GM23338 (cell line): ENCODE results near the gene RPS14. TPM values are rescaled to one million over a fixed set of nuclear protein-coding genes. Genes with fewer than 3 reads are reported as not detected.

Source experiments
- ATAC-seq: fragments of 200-7000 bp; cut with Tn5 transposase; 3 replicates; pipeline ENCODE4 v1.9.1; 2020
- DNase-seq: peaks from one replicate; pipeline ENCODE4 v3.0.0-alpha.2; 2015; ENCODE audit warnings: low spot score
- H2AFZ ChIP-seq: fragments of 200-600 bp; sonication (generic); 2 replicates; pipeline ENCODE4 v1.8.0; 2016; ENCODE audit warnings: antibody characterized with exemption, mild to moderate bottlenecking, moderate library complexity
- H3F3A ChIP-seq: fragments of 200-600 bp; sonication (generic); replicated peaks from 2 replicates; pipeline ENCODE4 v1.8.0; 2017; ENCODE audit warnings: antibody characterized with exemption, mixed run types, low read depth
- H3K27ac ChIP-seq: fragments of 200-600 bp; sonication (generic); 2 replicates; pipeline ENCODE4 v1.6.1; 2016; ENCODE audit warnings: low read depth
- H3K27me3 ChIP-seq: fragments of 200-600 bp; sonication (generic); 2 replicates; pipeline ENCODE4 v1.8.0; 2016; ENCODE audit warnings: mild to moderate bottlenecking, mixed run types, moderate library complexity; ENCODE audit not compliant: insufficient read depth
- H3K36me3 ChIP-seq: fragments of 200-600 bp; sonication (generic); 2 replicates; pipeline ENCODE4 v1.8.0; 2016; ENCODE audit warnings: mild to moderate bottlenecking; ENCODE audit not compliant: insufficient read depth
- H3K4me1 ChIP-seq: fragments of 200-600 bp; sonication (generic); 2 replicates; pipeline ENCODE4 v1.8.0; 2016; ENCODE audit warnings: mild to moderate bottlenecking, moderate library complexity; ENCODE audit not compliant: insufficient read depth
- H3K4me2 ChIP-seq: fragments of 200-600 bp; sonication (generic); 2 replicates; pipeline ENCODE4 v1.7.1; 2017; ENCODE audit warnings: mixed run types
- H3K4me3 ChIP-seq: fragments of 200-600 bp; sonication (generic); 2 replicates; pipeline ENCODE4 v1.6.1; 2016; ENCODE audit warnings: mixed run types
- H3K79me2 ChIP-seq: fragments of 200-600 bp; sonication (generic); replicated peaks from 2 replicates; pipeline ENCODE4 v1.8.0; 2017; ENCODE audit warnings: mild to moderate bottlenecking; ENCODE audit not compliant: insufficient read depth
- H3K9me2 ChIP-seq: fragments of 200-600 bp; sonication (generic); 2 replicates; pipeline ENCODE4 v1.8.0; 2017; ENCODE audit not compliant: insufficient read depth
- H4K20me1 ChIP-seq: fragments of 200-600 bp; sonication (generic); replicated peaks from 2 replicates; pipeline ENCODE4 v1.8.0; 2017; ENCODE audit warnings: mild to moderate bottlenecking; ENCODE audit not compliant: insufficient read depth
- H3K27ac Mint-ChIP-seq: 2 replicates; pipeline ENCODE4 v1.8.0; 2020; ENCODE audit warnings: inconsistent platforms, mild to moderate bottlenecking, moderate library complexity, mixed read lengths
- H3K27me3 Mint-ChIP-seq: 3 replicates; pipeline ENCODE4 v1.8.0; 2022; ENCODE audit warnings: low read depth, mild to moderate bottlenecking, moderate library complexity, mixed read lengths, inconsistent platforms; ENCODE audit not compliant: insufficient read depth, poor library complexity
- H3K36me3 Mint-ChIP-seq: 3 replicates; pipeline ENCODE4 v1.8.0; 2021; ENCODE audit warnings: low read depth, mild to moderate bottlenecking, inconsistent platforms, moderate library complexity, mixed read lengths
- H3K4me1 Mint-ChIP-seq: 3 replicates; pipeline ENCODE4 v1.8.0; 2020; ENCODE audit warnings: mild to moderate bottlenecking, inconsistent platforms, mixed read lengths
- H3K4me3 Mint-ChIP-seq: 3 replicates; pipeline ENCODE4 v1.8.0; 2021; ENCODE audit warnings: moderate library complexity, mild to moderate bottlenecking, inconsistent platforms, mixed read lengths
- H3K9me3 Mint-ChIP-seq: 3 replicates; pipeline ENCODE4 v1.8.0; 2020; ENCODE audit warnings: moderate library complexity, mild to moderate bottlenecking, inconsistent platforms, mixed read lengths
- CREB1 ChIP-seq: fragments of 250-450 bp; sonication (Bioruptor Pico); IDR thresholded peaks from 2 replicates; pipeline ENCODE4 v1.5.0; 2020; ENCODE audit warnings: low read depth, mild to moderate bottlenecking, moderate library complexity
- NANOG ChIP-seq: IDR thresholded peaks from 2 replicates; pipeline ENCODE4 v1.6.1; 2016; ENCODE audit warnings: antibody characterized with exemption, borderline replicate concordance
- STAT1 ChIP-seq: IDR thresholded peaks from one replicate; pipeline ENCODE4 v1.6.1; 2016; ENCODE audit warnings: antibody characterized with exemption; ENCODE audit not compliant: unreplicated experiment
- ZNF114 ChIP-seq: fragments of 250-450 bp; sonication (Bioruptor Pico); IDR thresholded peaks from 2 replicates; pipeline ENCODE4 v1.5.0; 2020; ENCODE audit warnings: mild to moderate bottlenecking, moderate library complexity
- ZNF331 ChIP-seq: fragments of 250-450 bp; sonication (Bioruptor Pico); IDR thresholded peaks from 2 replicates; pipeline ENCODE4 v1.5.0; 2020; ENCODE audit warnings: low read depth, mild to moderate bottlenecking, moderate library complexity
- polyA plus RNA-seq: library from polyadenylated mRNA; unstranded; fragments of >200 nt; fragmentation: Nextera tagmentation; extraction: Ambion mirVana; gene quantifications from 2 replicates; pipeline ENCODE4 v1.2.1, GENCODE V29; 2016
- total RNA-seq: library from RNA; depleted of rRNA; stranded (reverse); fragments of >200 nt; shearing (Covaris generic); gene quantifications from 2 replicates; pipeline ENCODE4 v1.2.3, GENCODE V29; 2014
- TF ChIP-seq, protein P1 (sequence below): IDR thresholded peaks from one replicate; pipeline ENCODE4 v1.6.1; 2018; ENCODE audit warnings: antibody characterized with exemption; ENCODE audit not compliant: unreplicated experiment
- TF ChIP-seq, protein P2 (sequence below): fragments of 250-450 bp; sonication (Bioruptor Pico); IDR thresholded peaks from 2 replicates; pipeline ENCODE4 v1.5.0; 2020; ENCODE audit warnings: mild to moderate bottlenecking, moderate library complexity
- TF ChIP-seq, protein P3 (sequence below): IDR thresholded peaks from 2 replicates; pipeline ENCODE4 v1.6.1; 2016; ENCODE audit warnings: antibody characterized with exemption
- TF ChIP-seq, protein P4 (sequence below), 2 experiments: fragments of 200-600 bp in 1 of 2; sonication (generic) in 1 of 2; conservative IDR thresholded peaks; 2 replicates each; pipeline versions ENCODE4 v1.5.1 to v1.6.1; 2016 to 2017; ENCODE audit warnings: antibody characterized with exemption in 2 of 2, low read depth in 2 of 2, mild to moderate bottlenecking in 2 of 2, moderate library complexity in 1 of 2

Gene RPS14
- total and polyA plus RNA-seq, 2 experiments from 2014 or later, result 1,443 to 2,790 TPM

DNA sequence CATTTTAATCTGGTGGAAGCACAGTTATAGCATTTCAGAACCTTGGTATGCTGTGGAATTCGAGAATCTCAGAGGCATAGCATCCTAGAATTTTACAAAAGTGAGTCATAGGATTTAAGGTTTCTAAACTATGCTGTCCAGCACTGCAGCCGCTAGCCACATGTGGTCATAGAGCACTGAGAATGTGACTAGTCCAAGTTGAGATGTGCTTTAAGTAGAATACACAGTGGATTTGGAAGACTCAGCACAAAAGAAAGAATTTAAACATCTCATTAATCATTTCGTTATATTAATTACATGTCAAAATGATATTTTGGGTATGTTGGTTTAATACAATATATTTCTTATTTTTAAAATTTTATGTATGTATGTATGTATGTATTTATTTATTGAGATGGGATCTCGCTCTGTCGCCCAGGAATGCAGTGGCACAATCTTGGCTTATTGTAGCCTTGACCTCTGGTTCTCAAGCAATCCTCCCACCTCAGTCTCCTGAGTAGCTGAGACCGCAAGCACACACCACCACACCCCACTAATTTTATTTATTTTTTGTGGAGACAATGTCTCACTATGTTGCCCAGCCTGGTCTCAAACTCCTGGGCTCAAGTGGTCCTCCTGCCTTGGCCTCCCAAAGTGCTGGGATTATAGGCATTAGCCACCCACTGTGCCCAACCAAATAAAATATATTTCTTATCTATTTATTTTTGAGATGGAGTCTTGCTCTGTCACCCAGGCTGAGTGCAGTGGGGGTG is 20.4 kb upstream of the RPS14 start:
- TF ChIP-seq NANOG (no peak), CREB1 (no peak), ZNF114 (CRISPR knock-in tag) (no peak), STAT1 (no peak), ZNF331 (CRISPR knock-in tag) (no peak)
- TF ChIP-seq, protein P1, sequence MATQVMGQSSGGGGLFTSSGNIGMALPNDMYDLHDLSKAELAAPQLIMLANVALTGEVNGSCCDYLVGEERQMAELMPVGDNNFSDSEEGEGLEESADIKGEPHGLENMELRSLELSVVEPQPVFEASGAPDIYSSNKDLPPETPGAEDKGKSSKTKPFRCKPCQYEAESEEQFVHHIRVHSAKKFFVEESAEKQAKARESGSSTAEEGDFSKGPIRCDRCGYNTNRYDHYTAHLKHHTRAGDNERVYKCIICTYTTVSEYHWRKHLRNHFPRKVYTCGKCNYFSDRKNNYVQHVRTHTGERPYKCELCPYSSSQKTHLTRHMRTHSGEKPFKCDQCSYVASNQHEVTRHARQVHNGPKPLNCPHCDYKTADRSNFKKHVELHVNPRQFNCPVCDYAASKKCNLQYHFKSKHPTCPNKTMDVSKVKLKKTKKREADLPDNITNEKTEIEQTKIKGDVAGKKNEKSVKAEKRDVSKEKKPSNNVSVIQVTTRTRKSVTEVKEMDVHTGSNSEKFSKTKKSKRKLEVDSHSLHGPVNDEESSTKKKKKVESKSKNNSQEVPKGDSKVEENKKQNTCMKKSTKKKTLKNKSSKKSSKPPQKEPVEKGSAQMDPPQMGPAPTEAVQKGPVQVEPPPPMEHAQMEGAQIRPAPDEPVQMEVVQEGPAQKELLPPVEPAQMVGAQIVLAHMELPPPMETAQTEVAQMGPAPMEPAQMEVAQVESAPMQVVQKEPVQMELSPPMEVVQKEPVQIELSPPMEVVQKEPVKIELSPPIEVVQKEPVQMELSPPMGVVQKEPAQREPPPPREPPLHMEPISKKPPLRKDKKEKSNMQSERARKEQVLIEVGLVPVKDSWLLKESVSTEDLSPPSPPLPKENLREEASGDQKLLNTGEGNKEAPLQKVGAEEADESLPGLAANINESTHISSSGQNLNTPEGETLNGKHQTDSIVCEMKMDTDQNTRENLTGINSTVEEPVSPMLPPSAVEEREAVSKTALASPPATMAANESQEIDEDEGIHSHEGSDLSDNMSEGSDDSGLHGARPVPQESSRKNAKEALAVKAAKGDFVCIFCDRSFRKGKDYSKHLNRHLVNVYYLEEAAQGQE, result no peak
- TF ChIP-seq, protein P2, sequence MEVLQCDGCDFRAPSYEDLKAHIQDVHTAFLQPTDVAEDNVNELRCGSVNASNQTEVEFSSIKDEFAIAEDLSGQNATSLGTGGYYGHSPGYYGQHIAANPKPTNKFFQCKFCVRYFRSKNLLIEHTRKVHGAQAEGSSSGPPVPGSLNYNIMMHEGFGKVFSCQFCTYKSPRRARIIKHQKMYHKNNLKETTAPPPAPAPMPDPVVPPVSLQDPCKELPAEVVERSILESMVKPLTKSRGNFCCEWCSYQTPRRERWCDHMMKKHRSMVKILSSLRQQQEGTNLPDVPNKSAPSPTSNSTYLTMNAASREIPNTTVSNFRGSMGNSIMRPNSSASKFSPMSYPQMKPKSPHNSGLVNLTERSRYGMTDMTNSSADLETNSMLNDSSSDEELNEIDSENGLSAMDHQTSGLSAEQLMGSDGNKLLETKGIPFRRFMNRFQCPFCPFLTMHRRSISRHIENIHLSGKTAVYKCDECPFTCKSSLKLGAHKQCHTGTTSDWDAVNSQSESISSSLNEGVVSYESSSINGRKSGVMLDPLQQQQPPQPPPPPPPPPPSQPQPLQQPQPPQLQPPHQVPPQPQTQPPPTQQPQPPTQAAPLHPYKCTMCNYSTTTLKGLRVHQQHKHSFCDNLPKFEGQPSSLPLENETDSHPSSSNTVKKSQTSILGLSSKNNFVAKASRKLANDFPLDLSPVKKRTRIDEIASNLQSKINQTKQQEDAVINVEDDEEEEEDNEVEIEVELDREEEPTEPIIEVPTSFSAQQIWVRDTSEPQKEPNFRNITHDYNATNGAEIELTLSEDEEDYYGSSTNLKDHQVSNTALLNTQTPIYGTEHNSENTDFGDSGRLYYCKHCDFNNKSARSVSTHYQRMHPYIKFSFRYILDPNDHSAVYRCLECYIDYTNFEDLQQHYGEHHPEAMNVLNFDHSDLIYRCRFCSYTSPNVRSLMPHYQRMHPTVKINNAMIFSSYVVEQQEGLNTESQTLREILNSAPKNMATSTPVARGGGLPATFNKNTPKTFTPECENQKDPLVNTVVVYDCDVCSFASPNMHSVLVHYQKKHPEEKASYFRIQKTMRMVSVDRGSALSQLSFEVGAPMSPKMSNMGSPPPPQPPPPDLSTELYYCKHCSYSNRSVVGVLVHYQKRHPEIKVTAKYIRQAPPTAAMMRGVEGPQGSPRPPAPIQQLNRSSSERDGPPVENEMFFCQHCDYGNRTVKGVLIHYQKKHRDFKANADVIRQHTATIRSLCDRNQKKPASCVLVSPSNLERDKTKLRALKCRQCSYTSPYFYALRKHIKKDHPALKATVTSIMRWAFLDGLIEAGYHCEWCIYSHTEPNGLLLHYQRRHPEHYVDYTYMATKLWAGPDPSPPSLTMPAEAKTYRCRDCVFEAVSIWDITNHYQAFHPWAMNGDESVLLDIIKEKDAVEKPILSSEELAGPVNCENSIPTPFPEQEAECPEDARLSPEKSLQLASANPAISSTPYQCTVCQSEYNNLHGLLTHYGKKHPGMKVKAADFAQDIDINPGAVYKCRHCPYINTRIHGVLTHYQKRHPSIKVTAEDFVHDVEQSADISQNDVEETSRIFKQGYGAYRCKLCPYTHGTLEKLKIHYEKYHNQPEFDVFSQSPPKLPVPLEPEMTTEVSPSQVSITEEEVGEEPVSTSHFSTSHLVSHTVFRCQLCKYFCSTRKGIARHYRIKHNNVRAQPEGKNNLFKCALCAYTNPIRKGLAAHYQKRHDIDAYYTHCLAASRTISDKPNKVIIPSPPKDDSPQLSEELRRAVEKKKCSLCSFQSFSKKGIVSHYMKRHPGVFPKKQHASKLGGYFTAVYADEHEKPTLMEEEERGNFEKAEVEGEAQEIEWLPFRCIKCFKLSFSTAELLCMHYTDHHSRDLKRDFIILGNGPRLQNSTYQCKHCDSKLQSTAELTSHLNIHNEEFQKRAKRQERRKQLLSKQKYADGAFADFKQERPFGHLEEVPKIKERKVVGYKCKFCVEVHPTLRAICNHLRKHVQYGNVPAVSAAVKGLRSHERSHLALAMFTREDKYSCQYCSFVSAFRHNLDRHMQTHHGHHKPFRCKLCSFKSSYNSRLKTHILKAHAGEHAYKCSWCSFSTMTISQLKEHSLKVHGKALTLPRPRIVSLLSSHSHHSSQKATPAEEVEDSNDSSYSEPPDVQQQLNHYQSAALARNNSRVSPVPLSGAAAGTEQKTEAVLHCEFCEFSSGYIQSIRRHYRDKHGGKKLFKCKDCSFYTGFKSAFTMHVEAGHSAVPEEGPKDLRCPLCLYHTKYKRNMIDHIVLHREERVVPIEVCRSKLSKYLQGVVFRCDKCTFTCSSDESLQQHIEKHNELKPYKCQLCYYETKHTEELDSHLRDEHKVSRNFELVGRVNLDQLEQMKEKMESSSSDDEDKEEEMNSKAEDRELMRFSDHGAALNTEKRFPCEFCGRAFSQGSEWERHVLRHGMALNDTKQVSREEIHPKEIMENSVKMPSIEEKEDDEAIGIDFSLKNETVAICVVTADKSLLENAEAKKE, result no peak
- TF ChIP-seq, protein P3, sequence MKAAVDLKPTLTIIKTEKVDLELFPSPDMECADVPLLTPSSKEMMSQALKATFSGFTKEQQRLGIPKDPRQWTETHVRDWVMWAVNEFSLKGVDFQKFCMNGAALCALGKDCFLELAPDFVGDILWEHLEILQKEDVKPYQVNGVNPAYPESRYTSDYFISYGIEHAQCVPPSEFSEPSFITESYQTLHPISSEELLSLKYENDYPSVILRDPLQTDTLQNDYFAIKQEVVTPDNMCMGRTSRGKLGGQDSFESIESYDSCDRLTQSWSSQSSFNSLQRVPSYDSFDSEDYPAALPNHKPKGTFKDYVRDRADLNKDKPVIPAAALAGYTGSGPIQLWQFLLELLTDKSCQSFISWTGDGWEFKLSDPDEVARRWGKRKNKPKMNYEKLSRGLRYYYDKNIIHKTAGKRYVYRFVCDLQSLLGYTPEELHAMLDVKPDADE, result no peak
- TF ChIP-seq, protein P4, sequence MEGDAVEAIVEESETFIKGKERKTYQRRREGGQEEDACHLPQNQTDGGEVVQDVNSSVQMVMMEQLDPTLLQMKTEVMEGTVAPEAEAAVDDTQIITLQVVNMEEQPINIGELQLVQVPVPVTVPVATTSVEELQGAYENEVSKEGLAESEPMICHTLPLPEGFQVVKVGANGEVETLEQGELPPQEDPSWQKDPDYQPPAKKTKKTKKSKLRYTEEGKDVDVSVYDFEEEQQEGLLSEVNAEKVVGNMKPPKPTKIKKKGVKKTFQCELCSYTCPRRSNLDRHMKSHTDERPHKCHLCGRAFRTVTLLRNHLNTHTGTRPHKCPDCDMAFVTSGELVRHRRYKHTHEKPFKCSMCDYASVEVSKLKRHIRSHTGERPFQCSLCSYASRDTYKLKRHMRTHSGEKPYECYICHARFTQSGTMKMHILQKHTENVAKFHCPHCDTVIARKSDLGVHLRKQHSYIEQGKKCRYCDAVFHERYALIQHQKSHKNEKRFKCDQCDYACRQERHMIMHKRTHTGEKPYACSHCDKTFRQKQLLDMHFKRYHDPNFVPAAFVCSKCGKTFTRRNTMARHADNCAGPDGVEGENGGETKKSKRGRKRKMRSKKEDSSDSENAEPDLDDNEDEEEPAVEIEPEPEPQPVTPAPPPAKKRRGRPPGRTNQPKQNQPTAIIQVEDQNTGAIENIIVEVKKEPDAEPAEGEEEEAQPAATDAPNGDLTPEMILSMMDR (conservative IDR thresholded peaks at IDR 0.05; ENCODE audit: low read depth in 2 of 2), result no peak
- peaks cover 16% of the 10 kb centered on the region for H3K4me1 ChIP-seq
- H3K27me3 ChIP-seq, result no peaks in the 10 kb centered on the region
- no peak overlapping the region for H2AFZ ChIP-seq
- Mint-ChIP-seq H3K4me1 (peaks cover 27% of the 10 kb centered on the region), H3K27ac (no peak overlapping the region), H3K4me3 (no peak overlapping the region), H3K9me3 (no peaks in the 10 kb centered on the region), H3K36me3 (no peaks in the 10 kb centered on the region), H3K27me3 (peaks cover 11% of the 10 kb centered on the region)
- H3K4me3 ChIP-seq, result no peak overlapping the region
- peaks cover 8% of the 10 kb centered on the region for H3F3A ChIP-seq
- no peaks in the 10 kb centered on the region for H3K79me2 ChIP-seq
- H4K20me1 ChIP-seq, result no peaks in the 10 kb centered on the region
- no peaks in the 10 kb centered on the region for H3K9me2 ChIP-seq
- H3K36me3 ChIP-seq, result no peaks in the 10 kb centered on the region
- DNase-seq, result no peak
- H3K27ac ChIP-seq, result no peak overlapping the region
- H3K4me2 ChIP-seq, result no peak overlapping the region
- no peak for ATAC-seq
